ENCODE measurements around the gene LATS2. TPM values are rescaled to one million over a fixed set of nuclear protein-coding genes. Genes with fewer than 3 reads are reported as not detected.
A peak's percentile ranks its signal among the peaks of the same experiment; 100 is the strongest.

LATS2 gene
- 10 to 100 TPM in 2 of 4 donors, 1 to 10 TPM in 2; 7.7 to 18.9 (median 10.7) TPM for total RNA-seq

DNA sequence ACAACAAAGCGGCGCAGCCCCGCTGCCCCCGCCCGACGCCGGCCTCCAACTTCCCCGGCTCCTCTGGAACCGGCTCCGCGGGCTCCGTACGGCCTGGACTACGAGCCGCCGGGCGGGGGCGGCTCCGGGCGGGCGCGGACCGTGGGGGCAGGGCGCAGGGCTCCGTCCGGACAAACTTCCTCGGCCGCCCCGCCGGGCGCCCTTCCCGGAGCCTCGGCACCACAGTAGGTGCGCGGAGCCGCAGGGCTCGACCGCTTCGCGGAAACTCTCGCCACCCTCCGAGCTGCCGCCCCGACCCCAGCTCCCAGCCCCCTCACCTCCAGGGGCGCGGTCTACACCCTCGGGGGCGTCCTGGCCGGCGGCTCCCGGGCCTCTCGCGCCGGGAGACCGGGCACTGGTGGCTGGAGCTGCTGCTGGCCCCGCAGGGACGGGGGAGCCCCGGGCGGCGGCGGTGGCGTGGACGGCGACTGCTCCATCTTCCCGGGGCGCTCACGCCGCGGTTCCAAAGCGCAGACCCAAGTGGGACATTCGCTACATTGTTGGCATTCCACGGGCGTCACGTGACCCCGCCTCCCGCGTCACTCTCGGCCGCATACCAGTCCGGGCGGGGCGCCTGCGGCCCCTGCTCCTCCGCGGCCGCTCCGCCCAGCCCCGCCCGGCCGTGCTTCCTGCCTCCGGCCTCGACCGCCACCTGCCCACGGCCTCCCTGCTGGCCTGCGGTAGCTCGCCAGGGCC lies at the start of gene LATS2:
Gene LATS2 (minus strand): TSS at position 558 of the 735 bp plus-strand sequence. CDS start 15,560 bp downstream, outside the sequence.
- H3K36me3 ChIP-seq = no peaks in the 10 kb centered on the region
- intact Hi-C loops (cut with DNase I) = loop anchor here (10.0 kb wide), 1 partner anchor 116 kb away; no protein-coding TSS in a partner anchor

DNA sequence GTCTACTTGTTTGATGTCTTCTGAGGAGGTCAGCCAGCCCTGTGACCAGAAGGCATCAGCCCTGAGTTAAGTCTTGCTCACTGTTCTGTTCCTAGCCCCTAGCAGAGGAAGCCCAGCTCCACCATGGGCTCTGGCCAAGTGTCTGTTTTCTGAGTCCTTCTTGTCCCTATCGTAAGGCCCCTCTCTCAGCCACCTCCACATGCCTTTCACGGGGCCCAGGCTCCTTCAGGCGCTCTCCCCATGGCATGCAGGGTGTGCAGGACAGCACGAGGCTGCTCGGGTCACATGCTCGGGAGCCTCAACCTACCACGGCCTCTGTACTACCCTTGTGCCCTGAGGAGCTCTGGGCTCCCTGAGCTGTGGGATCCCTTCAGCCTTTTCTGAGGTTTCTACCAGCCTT lies 47.8 kb upstream of the LATS2 start:
- no peak for DNase-seq
- no peaks in the 10 kb centered on the region for H3K36me3 ChIP-seq
- H3K4me1 ChIP-seq = no peaks in the 10 kb centered on the region
- no peaks in the 10 kb centered on the region for H3K9me3 ChIP-seq
- intact Hi-C loops (cut with DNase I) = no loop called here
- H3K27ac ChIP-seq = no peak overlapping the region
- H3K4me3 ChIP-seq = no peak overlapping the region
- TF ChIP-seq, protein P1, sequence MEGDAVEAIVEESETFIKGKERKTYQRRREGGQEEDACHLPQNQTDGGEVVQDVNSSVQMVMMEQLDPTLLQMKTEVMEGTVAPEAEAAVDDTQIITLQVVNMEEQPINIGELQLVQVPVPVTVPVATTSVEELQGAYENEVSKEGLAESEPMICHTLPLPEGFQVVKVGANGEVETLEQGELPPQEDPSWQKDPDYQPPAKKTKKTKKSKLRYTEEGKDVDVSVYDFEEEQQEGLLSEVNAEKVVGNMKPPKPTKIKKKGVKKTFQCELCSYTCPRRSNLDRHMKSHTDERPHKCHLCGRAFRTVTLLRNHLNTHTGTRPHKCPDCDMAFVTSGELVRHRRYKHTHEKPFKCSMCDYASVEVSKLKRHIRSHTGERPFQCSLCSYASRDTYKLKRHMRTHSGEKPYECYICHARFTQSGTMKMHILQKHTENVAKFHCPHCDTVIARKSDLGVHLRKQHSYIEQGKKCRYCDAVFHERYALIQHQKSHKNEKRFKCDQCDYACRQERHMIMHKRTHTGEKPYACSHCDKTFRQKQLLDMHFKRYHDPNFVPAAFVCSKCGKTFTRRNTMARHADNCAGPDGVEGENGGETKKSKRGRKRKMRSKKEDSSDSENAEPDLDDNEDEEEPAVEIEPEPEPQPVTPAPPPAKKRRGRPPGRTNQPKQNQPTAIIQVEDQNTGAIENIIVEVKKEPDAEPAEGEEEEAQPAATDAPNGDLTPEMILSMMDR (IDR thresholded peaks at IDR 0.05) = no peak
- TF ChIP-seq POLR2A (IDR thresholded peaks at IDR 0.05) = no peak
- WGBS, 2 donors = 85 to 92% methylated on average over 4 to 7 of the region's 7 CpGs
- no peaks in the 10 kb centered on the region for H3K27me3 ChIP-seq

More for the DNA sequence above, at the start of gene LATS2:
- 0% methylated on average over 1 to 6 of the region's 96 CpGs for WGBS, 2 donors
- TF ChIP-seq POLR2A (IDR thresholded peaks at IDR 0.05) = peak in 3 of 4 donors; percentile 69 to 95 (median 91)
- TF ChIP-seq, protein P1 (IDR thresholded peaks at IDR 0.05) = peak in 3 of 6 experiments; percentile 18 to 51 (median 31)
- peaks cover 0 to 49% (median under 1%) of the 10 kb centered on the region in 3 donors for H3K4me1 ChIP-seq
- DNase-seq = peak; percentile 53
- H3K4me3 ChIP-seq = peak within 1 kb of the TSS; percentile 79 to 97 (median 90)
- peak within 1 kb of the TSS; percentile 94 to 100 (median 96) for H3K27ac ChIP-seq
- no peaks in the 10 kb centered on the region for H3K9me3 ChIP-seq
- H3K27me3 ChIP-seq = no peaks in the 10 kb centered on the region

DNA sequence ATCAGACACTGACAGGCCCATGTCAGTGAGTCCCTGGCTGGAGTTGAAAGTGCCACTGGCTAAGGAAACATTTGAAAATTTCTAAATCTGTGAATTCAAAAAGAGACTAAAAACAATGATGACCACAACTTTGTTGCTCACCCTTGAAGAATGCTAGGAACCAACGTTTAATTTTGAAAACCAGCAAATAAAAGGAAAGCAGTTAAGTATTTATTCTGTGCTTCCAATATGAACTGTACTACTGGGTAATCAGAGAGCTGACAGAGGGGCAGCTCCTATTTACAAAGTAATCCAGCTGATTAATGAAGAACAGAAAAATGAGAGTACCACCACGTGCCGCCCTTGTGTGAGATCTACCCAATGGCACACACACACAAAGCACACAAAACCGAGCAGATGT lies 44.7 kb upstream of the LATS2 start:
- no peaks in the 10 kb centered on the region for H3K4me1 ChIP-seq
- no peak for DNase-seq
- H3K9me3 ChIP-seq = no peaks in the 10 kb centered on the region
- intact Hi-C loops (cut with DNase I) = no loop called here
- no peak overlapping the region for H3K27ac ChIP-seq
- H3K36me3 ChIP-seq = no peaks in the 10 kb centered on the region
- WGBS, 2 donors = 50% methylated on average over 4 of the region's 4 CpGs
- H3K27me3 ChIP-seq = no peaks in the 10 kb centered on the region
- H3K4me3 ChIP-seq = no peak overlapping the region
- TF ChIP-seq, protein P1 (IDR thresholded peaks at IDR 0.05) = no peak
- TF ChIP-seq POLR2A (IDR thresholded peaks at IDR 0.05) = no peak

DNA sequence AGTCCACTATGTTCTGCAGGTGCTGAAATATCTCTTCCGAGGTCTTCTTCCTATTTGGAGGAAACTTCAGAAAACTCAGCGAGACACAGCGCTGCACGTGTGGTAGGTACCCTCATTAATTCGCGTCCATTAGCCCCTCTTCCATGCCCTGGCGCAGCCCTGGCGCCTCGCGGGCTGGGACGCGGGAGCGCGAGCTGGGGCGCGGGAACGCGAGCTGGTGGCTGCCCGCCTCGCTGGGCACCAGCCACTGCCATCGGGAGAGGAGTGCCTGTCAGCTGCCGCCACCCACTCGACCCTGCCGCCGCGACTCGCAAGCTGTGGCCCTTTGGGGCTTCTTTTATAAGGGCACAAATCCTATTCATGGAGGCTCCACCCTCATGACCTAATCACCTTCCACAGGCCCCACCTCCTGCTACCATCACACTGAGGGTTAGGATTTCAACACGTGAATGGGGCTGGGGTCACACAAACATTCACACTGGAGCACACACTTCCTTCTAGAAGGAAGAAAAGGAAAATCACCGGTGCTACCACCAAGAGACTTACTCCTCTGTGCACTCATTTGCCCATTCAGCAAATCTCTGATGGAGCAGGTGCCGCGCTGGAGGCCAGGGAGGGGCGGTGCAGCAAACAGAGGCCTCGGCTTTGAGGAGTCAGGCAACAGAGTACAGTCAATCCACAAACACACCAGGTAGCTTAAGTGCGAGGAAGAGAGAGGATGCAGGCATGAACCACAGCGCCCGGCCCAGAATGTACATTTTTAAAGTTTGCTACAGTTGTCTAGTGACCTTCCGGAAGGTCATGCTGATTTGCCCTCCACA lies 43.0 kb upstream of the LATS2 start:
- H3K36me3 ChIP-seq = no peaks in the 10 kb centered on the region
- H3K9me3 ChIP-seq = no peaks in the 10 kb centered on the region
- intact Hi-C loops (cut with DNase I) = no loop called here
- DNase-seq = no peak
- H3K4me1 ChIP-seq = no peaks in the 10 kb centered on the region
- H3K27ac ChIP-seq = no peak overlapping the region
- 94 to 95% methylated on average over 14 to 28 of the region's 37 CpGs for WGBS, 2 donors
- H3K4me3 ChIP-seq = no peak overlapping the region
- no peak for TF ChIP-seq POLR2A (IDR thresholded peaks at IDR 0.05)
- TF ChIP-seq, protein P1 (IDR thresholded peaks at IDR 0.05) = no peak
- no peaks in the 10 kb centered on the region for H3K27me3 ChIP-seq

All from esophagus squamous epithelium (tissue), 5 donors.